ENCODE results near the gene OTOG.

OTOG gene

DNA sequence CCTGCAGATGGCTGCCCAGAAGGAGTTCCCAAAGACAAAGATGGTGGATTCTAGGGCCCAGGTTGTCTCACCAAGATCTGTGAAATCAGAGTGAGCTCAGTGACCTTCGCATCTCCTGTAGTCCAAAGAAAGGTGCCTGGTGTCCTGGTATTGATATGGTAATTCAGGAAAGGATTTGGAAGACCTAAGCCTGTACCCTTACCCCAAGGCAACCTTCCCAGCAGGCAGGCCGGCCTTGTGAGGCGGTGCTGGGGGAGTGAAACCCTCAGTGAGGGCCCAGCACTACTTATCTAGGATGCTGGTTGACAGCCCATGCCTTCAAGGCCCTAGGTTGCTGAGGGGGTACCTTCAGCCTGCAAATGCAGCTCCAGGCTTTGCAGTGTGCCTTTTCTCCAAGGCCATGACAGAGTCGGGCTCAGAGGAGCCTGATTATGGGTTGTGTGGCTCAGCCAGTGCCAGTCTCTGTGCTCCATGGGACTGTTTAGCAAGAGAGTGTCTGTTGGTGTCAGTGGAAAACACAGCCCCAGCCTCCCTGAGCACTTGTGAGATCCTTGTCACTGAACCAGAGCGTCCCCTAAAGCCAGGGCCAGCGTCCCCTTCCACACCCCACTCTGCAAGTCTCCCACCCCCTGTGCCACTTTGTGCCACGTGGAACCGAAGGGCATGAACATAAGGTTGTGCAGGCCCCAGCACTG is 99.5 kb downstream of the OTOG start:
- DNase-seq (ENCODE audit: low read depth in 2 of 2, low spot score in 1 of 2) = no peak

GRCh38 chr11:17648528-17648927 is 101.5 kb downstream of the OTOG start:
- DNase-seq (ENCODE audit: low read depth in 2 of 2, low spot score in 1 of 2) = no peak

GRCh38 chr11:17649261-17649660 is 102.2 kb downstream of the OTOG start:
- DNase-seq (ENCODE audit: low read depth in 2 of 2, low spot score in 1 of 2) = no peak

GRCh38 chr11:17649696-17650095 is 102.6 kb downstream of the OTOG start:
- DNase-seq (ENCODE audit: low read depth in 2 of 2, low spot score in 1 of 2) = no peak

GRCh38 chr11:17650127-17650911 is 103.3 kb downstream of the OTOG start:
- DNase-seq (ENCODE audit: low read depth in 2 of 2, low spot score in 1 of 2) = no peak

- no peak for DNase-seq (ENCODE audit: low read depth in 2 of 2, low spot score in 1 of 2)
Observed at GRCh38 chr11:17651061-17651460, 104.0 kb downstream of the OTOG start.

- DNase-seq (ENCODE audit: low read depth in 2 of 2, low spot score in 1 of 2) = no peak
Observed at GRCh38 chr11:17651681-17652080, 104.6 kb downstream of the OTOG start.

DNA sequence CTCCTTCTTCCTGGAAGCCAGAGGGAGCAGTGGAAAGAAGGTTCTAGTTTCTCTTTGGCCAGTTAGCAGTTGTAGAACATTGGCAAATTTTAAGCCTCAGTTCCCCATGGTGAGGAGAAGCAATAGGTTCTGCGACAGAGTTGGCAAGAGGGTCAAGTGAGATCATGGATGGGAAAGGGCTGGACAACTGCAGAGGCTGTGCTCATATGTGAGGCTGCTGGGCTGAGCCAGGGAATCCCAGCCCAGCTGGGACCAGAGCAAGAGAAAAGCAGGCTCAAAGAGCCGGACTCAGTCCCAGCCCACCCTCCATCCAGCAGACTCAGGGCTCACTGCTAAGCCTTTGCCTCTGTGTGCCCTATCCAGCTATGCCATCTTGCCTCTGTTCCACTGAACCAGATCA is 105.5 kb downstream of the OTOG start:
- DNase-seq (ENCODE audit: low read depth in 2 of 2, low spot score in 1 of 2) = no peak

DNA sequence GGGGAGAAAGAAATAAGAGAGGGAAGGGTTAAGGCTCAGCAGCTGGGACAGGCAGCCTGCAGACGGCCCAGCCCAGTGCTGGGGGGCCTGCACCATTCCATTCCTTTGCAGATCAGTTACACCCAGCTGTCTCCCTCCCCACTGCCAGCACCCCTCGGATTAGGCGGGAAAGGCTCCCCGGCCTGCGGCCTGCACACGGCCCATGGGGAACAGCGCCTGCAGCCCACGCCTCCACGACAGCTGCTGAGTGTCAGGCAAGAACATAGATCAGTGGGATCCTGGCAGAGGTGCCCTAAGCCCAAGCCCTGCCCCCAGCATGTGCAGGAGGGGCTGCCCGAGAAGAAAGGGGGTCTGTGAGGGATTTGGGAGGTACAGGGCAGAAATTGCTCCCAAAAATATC is 106.6 kb downstream of the OTOG start:
- DNase-seq (ENCODE audit: low read depth in 2 of 2, low spot score in 1 of 2) = no peak

DNA sequence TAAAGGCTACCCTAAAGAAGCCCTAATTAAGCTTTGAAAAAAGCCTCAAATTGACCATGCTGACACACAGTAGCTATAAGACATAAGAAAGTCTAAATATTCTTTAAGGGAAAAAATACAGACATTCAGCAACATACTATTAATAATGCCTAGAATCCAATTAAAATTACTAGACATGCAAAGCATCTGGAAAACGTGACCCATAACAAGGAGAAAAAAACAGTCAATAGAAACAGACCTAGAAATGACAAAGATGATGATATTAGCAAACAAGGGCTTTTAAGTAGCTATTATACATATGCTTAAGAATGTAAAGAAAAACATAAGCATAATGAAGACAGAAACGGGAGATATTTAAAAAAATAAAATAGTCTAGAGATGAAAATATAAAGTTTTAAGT is 108.6 kb downstream of the OTOG start:
- no peak for DNase-seq (ENCODE audit: low read depth in 2 of 2, low spot score in 1 of 2)

DNA sequence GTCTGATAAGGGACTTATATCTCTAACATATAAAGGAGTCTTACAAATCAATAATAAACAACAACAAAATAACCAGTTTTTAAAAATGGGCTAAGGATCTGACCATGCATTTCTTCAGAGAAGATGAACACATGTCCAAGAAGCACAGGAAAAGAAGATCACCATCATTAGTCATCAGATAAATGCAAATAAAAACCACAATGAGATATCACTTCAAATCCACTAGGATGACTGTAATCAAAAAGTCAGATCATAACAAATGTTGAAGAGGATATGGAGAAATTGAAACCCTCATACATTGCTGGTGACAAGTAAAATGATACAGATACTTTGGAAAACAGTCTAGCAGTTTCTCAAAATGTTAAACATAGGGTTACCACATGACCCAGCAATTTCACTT is 111.2 kb downstream of the OTOG start:
- no peak for DNase-seq (ENCODE audit: low read depth in 2 of 2, low spot score in 1 of 2)

GRCh38 chr11:17668166-17668565 is 121.1 kb downstream of the OTOG start:
- DNase-seq (ENCODE audit: low read depth in 2 of 2, low spot score in 1 of 2) = no peak

DNA sequence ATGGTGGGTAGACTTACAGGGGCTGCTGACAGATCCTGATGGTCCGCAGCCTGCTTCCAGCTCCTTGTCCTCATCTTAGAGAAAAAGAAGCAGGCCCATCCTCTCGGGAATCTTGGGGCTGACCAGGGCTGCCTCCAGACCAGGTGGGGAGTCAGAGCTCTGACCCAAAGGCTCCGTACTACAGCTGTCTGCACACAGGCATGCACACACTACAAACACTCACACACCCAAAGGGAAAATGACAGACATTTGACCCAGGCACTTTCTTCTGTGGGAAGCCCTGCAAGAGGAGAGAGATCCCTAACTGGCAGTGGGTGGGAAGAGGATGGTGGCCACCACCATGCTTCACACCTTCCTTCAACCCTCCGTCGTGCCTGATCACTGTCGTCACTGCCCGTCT is 125.4 kb downstream of the OTOG start:
- no peak for DNase-seq (ENCODE audit: low read depth in 2 of 2, low spot score in 1 of 2)

- DNase-seq (ENCODE audit: low read depth in 2 of 2, low spot score in 1 of 2) = no peak
Observed at GRCh38 chr11:17673951-17674350, 126.9 kb downstream of the OTOG start.

GRCh38 chr11:17682848-17683247 is 135.8 kb downstream of the OTOG start:
- DNase-seq (ENCODE audit: low read depth in 2 of 2, low spot score in 1 of 2) = no peak

GRCh38 chr11:17683377-17684161 is 136.5 kb downstream of the OTOG start:
- no peak for DNase-seq (ENCODE audit: low read depth in 2 of 2, low spot score in 1 of 2)

DNA sequence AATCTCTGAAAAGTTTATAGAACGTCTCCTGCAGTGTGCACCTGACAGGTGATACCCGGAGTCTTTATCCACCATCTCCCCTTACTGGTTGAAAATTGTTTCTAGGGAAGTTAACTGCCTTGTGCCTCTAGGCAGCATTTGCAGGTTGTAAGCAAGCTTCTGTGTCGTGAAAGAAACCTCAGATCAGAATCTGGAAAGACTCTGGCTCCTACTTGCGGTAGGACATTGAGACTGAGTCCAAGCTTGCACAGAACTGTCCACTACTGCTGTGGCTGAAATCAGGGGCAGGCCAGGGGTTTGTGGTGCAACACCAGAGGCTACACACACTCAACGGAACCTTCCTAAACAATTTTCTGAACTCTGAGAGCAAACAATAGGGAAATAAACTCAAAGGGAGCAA is 137.5 kb downstream of the OTOG start:
- DNase-seq (ENCODE audit: low read depth in 2 of 2, low spot score in 1 of 2) = no peak

- DNase-seq (ENCODE audit: low read depth in 2 of 2, low spot score in 1 of 2) = no peak
Observed at GRCh38 chr11:17686231-17686980, 139.3 kb downstream of the OTOG start.

- DNase-seq (ENCODE audit: low read depth in 2 of 2, low spot score in 1 of 2) = no peak
Observed at GRCh38 chr11:17687946-17688670, 141.0 kb downstream of the OTOG start.

DNA sequence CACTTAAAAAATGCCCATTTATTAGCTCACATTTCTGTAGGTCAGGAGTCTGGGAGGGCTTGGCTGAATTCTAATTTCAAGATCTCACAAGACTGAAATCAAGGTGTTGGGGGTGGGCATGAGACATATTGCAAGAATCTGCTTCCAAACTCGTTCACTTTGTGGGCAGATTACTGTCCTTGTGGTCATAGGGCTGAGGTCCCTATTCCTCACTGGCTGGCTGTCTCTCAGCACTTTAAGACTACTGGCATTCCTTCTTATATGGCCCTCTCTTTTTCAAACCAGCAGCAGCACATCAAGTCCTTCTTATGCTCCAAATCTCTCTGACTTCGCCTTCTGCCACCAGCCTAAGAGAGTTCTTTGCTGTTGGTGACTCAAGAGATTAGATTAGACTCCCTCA is 144.5 kb downstream of the OTOG start:
- DNase-seq (ENCODE audit: low read depth in 2 of 2, low spot score in 1 of 2) = no peak

GRCh38 chr11:17691976-17692375 is 144.9 kb downstream of the OTOG start:
- DNase-seq (ENCODE audit: low read depth in 2 of 2, low spot score in 1 of 2) = no peak
